ENCODE measurements around the gene PHF20.
"Not testable (repeated sequence)": the region's sequence is repeated elsewhere in the genome, so short reads cannot be mapped to it uniquely, and the experiment has no call there.

The PHF20 gene

GRCh38 chr20:35878113-35878625, 106.4 kb downstream of the PHF20 start:
- no peak for TF ChIP-seq CTCF (IDR thresholded peaks at IDR 0.05; ENCODE audit: low read depth, low read length)
- no peak overlapping the region for H3K4me3 ChIP-seq (replicated peaks in 1 of 2; ENCODE audit: low read depth in 2 of 2, low read length in 2 of 2)
- no peak for DNase-seq (ENCODE audit: low read depth in 2 of 2)

GRCh38 chr20:35881676-35882075, 109.9 kb downstream of the PHF20 start:
- TF ChIP-seq CTCF (IDR thresholded peaks at IDR 0.05; ENCODE audit: low read depth, low read length), result no peak
- DNase-seq (ENCODE audit: low read depth in 2 of 2), result no peak
- H3K4me3 ChIP-seq (replicated peaks in 1 of 2; ENCODE audit: low read depth in 2 of 2, low read length in 2 of 2), result no peak overlapping the region

GRCh38 chr20:35882427-35883161, 110.8 kb downstream of the PHF20 start:
- DNase-seq (ENCODE audit: low read depth in 2 of 2), result peak in 1 of 2 donors; percentile 37
- not testable (repeated sequence) for H3K4me3 ChIP-seq (replicated peaks in 1 of 2; ENCODE audit: low read depth in 2 of 2, low read length in 2 of 2)

GRCh38 chr20:35883336-35883777, 111.5 kb downstream of the PHF20 start:
- TF ChIP-seq CTCF (IDR thresholded peaks at IDR 0.05; ENCODE audit: low read depth, low read length), result no peak
- H3K4me3 ChIP-seq (replicated peaks in 1 of 2; ENCODE audit: low read depth in 2 of 2, low read length in 2 of 2), result no peak overlapping the region
- peak in 1 of 2 donors; percentile 33 for DNase-seq (ENCODE audit: low read depth in 2 of 2)

- peak; percentile 99 to 100 for DNase-seq (ENCODE audit: low read depth in 2 of 2)
- peak; percentile 65 for TF ChIP-seq CTCF (IDR thresholded peaks at IDR 0.05; ENCODE audit: low read depth, low read length)
Observed at GRCh38 chr20:35883778-35884540, 112.1 kb downstream of the PHF20 start.

GRCh38 chr20:35884541-35884865, 112.7 kb downstream of the PHF20 start:
- TF ChIP-seq CTCF (IDR thresholded peaks at IDR 0.05; ENCODE audit: low read depth, low read length), result no peak
- H3K4me3 ChIP-seq (replicated peaks in 1 of 2; ENCODE audit: low read depth in 2 of 2, low read length in 2 of 2), result peak overlapping the region in 1 of 2 donors; percentile 1
- DNase-seq (ENCODE audit: low read depth in 2 of 2), result no peak

More at GRCh38 chr20:35883778-35884540, 112.1 kb downstream of the PHF20 start:
- H3K4me3 ChIP-seq (replicated peaks in 1 of 2; ENCODE audit: low read depth in 2 of 2, low read length in 2 of 2), result peak overlapping the region in 1 of 2 donors; percentile 1

GRCh38 chr20:35885212-35885611, 113.4 kb downstream of the PHF20 start:
- no peak for TF ChIP-seq CTCF (IDR thresholded peaks at IDR 0.05; ENCODE audit: low read depth, low read length)

More at GRCh38 chr20:35885212-35885611, 113.4 kb downstream of the PHF20 start:
- no peak overlapping the region for H3K4me3 ChIP-seq (replicated peaks in 1 of 2; ENCODE audit: low read depth in 2 of 2, low read length in 2 of 2)
- no peak for DNase-seq (ENCODE audit: low read depth in 2 of 2)
